NCI-H128 (cell line): Measurements from ENCODE around the gene ALDH5A1.

ENCODE experiments used
- DNase-seq: peaks from one replicate; lab custom pipeline; 2025; ENCODE audit not compliant: unreplicated experiment; lab: John Stamatoyannopoulos, UW

ALDH5A1 gene

DNA sequence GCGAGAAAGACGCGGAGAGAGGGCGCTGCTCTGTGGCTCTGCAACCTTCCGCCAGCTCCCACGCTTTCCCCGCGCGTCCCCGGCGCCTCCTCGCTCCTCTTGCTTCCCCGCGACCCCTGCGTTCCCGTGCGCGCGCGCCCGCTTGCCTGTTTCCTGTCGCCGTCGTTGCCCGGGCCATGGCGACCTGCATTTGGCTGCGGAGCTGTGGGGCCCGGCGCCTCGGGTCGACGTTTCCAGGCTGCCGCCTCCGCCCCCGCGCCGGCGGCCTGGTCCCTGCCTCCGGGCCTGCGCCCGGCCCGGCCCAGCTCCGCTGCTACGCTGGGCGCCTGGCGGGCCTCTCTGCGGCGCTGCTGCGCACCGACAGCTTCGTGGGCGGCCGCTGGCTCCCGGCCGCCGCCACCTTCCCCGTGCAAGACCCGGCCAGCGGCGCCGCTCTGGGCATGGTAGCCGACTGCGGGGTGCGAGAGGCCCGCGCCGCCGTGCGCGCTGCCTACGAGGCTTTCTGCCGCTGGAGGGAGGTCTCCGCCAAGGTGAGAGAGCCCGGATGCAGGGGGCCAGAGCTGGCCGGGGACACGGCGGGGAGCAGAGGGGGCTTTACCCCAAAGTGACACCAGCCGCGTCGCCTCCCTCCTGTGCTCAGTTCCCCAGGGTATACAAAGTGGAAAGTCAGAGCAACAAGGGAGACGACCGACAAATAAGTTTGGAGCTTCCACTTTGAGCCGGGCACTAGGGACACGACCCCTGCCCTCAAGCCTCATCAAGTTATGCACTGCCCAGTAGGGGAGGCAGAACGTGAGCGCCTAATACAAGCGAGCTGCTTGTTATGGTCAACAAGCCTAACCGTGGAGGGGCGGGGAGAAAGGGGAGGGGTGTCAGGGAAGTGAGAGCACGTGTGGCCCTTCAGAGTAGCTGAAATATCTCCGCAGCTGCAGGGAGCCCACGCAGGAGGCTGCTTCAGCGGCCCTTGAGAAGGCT lies at the start of gene ALDH5A1:
ALDH5A1 (plus strand) TSS at position 149 of the 975 bp plus-strand sequence; CDS start at position 177, 28 bp downstream.
- peak; percentile 33 for DNase-seq

DNA sequence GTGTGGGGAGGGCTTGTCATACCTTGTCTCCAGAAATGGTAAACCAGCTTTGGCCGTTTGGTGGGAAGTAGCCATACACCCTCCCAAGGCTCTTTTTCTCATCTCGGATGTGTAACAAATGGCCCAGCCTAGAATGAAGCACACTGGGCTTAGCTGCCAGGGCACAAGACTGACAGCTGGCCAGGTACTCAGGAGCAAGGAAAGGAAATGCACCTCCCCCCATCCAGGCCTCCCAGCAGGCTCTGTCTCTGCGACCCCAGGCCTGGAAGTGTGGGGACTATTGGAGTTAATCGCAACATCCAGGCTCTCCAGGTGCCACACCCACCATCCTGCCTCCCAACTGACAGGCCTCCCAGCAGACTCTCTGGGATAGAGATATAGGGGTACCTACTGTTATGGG lies 49.1 kb upstream of the ALDH5A1 start:
- DNase-seq: no peak

DNA sequence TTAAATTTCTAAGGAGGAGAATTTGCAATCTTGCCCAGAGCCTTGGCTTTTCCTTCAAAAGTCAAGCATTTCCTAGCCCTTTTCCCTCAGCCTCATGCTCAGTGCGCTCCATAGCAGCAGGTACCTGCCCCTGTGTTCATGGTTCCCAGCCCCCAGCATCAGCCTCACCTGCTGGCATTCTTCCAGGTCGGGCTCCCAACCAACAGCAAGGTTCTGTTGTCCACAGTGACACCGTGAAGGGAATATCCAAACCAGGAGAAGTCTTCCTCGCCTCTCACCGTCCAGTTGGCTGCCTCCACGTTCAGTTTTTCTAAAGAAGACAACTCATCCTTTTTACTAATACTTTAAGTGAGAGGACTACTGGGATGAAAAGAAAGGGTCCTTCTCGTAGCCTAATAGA lies 48.1 kb upstream of the ALDH5A1 start:
- DNase-seq: no peak

DNA sequence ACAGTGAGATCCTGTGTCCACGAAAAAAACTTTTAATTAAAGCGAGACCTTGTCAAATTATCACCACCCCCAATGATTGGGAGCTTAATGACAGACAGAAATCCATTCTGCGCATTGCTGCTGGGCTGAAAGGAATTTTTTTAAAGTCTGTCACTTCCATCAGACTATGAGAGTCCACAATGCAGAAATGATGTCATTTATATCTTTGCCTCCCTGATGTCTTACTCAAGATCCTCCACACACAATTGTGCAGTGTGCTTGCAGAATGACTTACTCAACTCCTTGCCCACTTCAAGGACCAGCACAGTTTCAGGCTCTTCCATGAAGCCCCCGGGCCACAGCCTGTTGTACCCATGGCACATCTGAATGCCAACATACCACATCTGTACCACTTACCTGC lies 46.4 kb upstream of the ALDH5A1 start:
- DNase-seq: no peak

DNA sequence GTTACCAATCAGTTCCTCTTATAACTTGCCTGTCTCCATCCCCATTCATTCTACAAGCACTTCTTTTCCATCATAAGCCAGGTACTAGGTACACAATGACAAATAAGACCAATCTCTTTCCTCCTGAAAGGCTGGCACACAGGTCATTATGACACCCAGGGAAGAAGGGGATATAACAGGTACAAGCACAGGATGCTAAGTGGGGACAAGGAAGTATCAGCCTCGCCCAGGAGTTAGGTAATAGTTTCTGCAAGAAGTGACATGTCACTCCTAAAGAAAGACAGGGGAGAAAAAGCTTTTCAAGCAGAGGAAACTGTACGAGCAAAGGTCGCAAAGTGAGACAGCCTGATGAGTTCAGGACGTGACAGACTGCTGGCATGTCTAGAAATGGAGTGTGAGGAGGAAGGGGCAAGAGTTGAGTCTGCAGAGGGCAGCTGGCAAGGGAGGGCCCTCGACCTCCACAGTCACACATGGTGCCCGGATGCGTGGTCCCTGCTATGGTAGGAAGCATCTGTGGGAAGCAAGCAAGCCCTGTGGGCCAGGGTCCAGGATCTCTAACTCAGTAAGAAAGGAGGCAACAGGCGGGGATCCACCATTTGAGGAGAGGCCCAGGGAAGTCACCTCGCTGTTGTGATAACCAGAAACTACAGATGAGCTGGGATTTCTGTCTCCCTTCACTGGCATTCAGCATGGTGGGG lies 45.8 kb upstream of the ALDH5A1 start:
- DNase-seq: no peak

DNA sequence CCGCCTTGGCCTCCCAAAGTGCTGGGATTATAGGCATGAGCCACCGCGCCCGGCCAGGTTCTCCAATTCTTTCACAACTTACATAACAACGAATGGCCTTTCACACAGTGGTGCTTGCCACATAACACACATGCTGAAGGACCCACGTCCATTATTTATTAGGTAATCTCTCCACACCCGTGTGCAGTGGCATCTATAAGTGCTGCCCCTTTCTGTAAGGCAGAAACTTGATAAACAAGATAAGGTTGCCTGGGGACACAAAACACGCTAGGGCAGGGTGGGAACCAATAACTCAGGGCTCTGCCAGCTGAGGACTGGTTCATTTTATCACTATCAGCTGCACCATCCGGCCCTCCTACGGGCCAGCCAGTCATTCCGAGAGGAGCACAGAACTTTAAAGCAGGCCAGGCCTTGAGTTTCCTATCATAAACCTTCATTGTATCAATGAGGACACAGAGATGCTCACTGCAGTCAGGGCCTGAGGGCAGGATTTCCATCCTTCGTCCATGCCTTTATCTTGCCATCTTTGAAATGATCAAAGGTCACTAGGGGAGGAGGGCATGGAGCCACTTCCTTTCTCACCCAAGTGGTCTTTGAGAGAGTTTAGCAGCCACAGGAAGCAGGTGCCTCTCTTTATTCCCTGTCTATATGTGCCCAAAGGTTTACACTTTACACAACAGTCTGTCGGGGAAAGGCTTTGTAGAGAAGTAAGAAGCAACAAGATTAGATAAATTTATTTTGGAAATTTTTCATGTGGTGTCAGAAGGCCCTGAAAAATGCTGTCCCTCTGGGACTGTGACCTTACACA lies 43.0 kb upstream of the ALDH5A1 start:
- DNase-seq: no peak

DNA sequence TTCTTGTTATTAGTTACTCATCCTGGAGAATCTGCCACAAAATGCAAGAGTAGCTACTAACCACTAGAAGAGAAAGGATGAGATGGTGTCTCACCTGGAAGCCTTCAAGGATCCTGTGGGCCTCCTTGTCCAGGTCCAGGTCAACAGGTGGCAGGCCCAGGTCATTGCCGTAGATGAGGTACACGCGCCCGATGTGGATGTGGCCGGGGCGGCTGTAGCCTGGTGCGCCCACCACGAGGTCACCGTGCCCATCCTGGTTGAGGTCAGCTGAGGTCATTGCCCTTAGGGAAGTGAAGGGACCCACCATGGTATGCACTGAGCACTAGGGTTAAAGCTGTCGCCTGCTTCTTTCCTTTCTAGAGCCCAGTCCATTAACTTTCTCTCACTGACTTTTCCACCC lies 40.8 kb upstream of the ALDH5A1 start:
- DNase-seq: no peak

DNA sequence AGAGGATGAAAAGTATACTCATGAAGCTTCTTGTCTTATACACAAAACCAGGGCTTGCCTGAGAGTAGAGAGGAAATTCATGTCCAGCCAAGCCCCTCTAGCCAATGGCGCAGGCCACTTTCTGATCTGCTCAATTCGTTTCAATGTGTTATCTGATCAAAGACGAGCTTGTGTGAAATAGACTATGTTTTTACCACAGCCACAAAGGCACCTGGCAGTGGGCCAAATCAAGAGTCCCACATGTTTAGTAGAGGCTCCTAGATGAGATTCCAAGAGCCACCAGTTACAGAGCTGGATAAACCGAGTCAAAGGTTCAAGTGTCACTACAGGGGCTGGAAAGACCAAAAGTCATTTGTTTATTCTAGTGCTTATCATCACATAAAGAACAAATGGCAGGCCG lies 40.3 kb upstream of the ALDH5A1 start:
- no peak for DNase-seq

DNA sequence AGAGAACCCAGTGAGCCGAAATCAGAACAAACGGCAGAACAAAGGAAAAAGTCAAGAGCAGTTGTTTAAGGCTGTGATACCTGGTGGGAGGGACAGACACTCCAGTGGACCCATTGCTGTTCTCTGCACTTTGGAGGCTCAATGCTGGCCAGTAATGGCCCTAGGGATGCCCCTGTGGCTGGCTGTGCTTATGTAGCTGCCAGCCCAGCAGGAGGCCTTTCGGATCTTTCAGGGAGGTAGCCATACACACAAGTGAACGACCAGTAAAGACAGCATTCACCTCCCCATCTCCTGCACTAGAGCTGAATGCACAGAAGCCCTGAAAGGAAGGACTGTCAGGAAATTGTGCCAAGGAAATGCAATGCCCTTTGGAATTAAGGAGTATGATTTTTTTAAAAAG lies 39.7 kb upstream of the ALDH5A1 start:
- no peak for DNase-seq

DNA sequence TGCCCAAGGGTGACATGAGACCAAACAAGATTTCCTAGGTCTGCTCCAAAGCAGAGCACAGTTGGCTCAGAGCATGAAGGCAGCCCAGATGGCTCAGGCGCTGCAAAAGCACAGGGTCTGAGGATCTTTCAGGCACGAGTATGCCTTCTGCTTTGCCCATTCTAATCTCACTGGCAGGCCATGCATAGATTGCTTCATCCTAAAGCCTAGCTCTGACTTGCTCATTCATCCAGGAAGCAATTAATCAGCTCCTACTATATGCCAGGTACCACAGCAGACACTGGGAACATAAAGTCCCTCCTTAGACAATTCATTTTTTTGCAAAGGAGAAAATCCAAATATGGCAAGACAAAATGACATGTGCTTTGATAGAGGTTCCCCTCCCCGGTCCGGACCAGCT lies 36.6 kb upstream of the ALDH5A1 start:
- no peak for DNase-seq

DNA sequence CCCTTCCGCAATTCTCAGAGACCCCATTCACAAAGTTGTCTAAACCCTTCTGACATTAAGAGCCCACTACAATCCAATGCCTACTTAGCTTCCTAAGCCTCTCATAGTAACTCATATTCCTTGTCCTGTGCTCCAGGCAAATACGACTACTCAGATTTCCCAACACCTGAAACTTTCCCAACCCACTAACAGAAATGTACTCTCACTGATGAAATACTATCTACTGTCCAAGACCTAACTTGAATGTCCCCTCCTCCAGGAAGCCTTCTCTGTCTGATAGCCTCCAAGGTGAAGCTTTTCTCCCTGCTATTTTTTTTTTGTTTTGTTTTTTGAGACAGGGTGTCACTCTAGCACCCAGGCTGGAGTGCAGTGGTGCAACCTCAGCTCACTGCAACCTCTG lies 35.8 kb upstream of the ALDH5A1 start:
- DNase-seq: no peak

DNA sequence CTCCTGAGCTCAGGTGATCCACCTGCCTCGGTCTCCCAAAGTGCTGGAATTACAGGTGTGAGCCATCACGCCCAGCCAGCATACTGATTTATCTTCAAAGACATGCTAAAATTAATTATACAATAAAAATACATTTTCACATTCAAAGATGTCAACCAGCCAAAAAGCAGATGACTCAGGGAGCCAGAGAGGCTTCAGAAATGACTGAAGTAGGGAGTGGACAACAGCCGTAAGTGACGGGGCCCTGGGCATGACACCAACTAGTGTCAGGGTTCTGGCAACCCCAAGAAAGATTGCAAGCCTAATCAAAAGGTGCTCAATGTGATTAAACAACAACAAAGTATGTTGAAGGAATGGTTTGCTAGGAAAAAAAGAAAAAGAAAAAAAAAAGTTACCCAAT lies 33.8 kb upstream of the ALDH5A1 start:
- DNase-seq: no peak

DNA sequence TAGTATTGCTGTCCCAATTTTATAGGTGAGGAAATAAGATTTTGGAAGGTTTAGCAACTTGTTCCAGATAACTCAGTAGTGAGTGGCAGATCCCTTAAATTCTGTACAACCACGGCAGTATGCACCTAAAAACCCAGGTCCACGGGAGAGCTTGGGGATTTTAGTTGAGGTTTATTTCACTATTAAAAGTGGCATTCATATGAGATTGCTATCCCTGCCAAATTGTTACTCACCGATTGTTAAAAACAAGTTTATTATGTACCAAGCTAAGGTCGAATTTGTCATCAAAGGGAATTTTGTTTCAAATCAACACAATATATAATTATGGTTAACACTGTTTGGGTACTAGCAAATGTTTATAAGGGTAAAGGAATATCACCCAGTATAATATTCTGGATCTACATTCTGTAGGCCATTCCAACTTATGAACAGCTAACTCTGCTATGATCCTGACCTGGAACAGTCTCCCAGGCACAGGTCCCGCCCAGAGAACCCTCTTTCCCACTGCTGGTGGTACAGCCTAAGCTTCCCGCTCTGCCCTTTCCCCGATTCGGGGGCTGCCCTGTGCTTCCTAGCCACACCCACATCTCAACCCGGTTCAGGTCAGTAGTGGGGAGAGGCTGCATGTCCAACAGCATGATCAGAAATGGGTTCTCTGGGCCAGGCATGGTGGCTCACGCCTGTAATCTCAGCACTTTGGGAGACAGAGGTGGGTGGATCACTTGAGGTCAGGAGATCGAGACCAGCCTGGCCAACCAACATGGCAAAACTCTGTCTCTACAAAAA lies 30.3 kb upstream of the ALDH5A1 start:
- DNase-seq: no peak

DNA sequence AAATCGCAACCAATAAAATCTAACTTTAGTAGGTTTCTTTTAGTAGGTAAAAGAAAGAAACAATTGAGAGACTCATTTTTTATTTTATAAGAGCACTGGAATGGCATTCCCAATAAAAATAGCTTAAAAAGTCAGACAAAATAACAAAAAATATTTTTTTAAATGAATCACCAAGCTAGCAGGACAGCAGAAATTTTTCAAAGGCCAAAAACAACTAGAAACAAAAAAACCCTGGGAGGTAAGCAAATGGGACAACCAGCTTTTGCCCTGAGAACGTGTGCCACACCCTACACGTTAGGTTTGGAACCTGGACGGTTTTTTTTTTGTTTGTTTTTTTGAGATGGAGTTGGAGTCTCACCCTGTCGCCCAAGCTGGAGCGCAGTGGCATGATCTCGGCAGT lies 25.0 kb upstream of the ALDH5A1 start:
- no peak for DNase-seq

DNA sequence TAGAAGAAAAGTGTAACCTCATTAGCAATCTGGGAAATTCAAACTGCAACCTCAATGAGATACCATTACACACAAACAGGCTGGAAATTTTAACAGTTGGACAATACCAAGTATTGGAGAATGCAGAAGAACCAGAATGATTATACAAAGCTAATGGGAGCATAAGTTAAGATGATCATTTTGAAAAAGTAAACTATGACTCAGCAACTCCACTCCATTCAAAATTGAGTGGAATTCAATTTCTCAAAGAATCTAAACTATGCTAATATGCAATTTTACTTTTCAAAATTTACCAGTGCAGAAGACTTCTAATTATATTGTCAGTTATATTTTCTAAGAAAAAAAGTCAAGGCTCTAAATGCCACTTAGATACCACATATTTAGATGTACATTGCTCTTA lies 22.6 kb upstream of the ALDH5A1 start:
- DNase-seq: no peak

DNA sequence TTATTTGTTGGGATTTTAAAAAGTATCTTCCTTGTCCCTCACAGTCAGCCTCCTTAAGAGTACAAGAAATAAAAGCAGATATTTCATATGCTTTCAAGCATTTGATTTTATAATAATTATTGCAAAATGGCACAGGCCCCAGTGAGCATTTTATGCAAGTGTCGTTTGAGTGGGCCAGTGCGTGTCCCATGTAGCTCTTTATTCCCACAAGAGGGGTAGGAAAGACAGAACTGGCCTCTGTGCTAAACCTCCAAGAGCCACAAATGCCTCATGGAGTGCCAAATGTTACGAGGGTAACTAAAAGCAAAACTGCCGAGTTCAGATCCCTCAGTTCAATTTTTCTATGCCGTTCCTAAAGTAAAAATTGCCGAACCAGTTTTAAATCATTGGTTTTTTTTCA lies 18.1 kb upstream of the ALDH5A1 start:
- DNase-seq: no peak

DNA sequence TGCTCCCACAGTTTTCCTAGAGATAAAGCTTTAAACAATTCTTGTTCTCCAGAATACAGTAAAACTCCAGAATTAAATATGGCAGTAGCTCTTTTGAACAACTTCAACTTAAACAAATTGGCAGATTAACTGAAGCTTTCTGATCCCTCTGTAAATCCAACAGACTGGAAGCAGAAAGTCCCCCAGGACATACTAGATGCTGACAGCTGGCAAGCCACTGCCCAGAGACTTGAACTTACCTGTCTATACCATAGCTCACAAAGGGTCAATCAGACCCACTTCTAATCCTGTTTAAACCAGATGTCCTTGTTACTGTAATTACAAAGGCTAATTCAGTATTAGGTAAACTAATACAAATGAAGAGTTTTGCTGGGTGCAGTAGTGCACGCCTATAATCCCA lies 17.7 kb upstream of the ALDH5A1 start:
- DNase-seq: no peak

DNA sequence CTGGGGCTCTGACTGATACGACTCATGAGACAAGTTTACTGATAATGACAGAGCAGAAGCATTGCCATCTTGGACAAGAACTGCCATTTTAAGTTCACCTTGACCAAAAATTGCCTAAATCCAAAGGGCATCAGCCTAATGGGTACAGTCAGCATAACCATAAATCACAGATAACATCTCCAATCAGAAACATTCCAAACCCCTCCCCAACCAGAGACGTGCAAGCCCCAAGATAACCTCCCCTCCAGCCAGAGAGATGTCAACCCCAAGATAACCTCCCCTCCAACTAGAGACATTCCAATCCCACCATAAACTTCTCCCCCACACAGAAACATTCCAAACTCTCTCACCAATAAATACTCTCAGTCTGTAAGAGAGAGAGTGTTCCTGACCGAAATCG lies 15.9 kb upstream of the ALDH5A1 start:
- DNase-seq: no peak

DNA sequence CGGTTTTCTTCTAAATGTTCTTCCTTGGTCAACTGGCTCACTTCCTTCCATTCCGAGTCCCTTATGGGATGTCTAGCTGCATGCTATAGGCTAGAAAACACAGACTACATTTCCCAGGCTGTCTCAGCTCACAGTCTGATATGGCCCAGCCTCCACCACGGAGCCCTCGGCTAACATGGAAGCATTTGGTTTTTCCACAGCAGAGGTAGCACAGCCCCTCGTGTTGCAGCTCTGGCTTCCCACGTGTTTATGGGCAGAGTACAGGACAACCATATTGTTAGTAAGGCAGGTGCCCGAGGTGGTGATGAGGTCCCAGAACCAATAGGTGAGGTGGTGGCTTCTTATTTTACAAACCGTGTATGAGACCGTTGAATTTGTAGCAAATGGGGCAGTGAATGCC lies 14.1 kb upstream of the ALDH5A1 start:
- DNase-seq: no peak

DNA sequence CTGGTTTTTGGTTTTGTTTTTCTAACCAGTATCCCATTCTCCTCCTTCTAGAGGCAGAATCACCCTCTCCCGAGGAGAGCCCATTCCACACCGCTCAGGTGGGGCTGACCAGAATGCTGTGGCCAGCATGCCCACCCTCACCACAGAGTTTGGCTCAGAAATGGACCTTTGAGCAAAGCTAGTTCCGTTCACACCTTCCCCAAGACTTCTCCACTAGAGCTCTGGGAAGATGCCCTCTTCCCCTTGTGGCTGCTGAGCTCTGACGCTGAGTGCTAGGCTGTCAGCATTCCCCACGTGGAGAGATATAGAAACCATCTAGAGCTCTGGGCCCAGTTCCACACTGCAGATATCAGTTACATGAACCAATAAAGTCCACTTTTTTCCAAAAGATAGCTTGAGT lies 13.3 kb upstream of the ALDH5A1 start:
- DNase-seq: no peak
